HCT116 (cell line): Measurements from ENCODE around the gene CMTM6. TPM values are rescaled to one million over a fixed set of nuclear protein-coding genes. Genes with fewer than 3 reads are reported as not detected.

Experiments used
- ATAC-seq: fragments of 200-7000 bp; cut with Tn5 transposase; 2 replicates; pipeline ENCODE4 v1.9.1; 2020; ENCODE audit warnings: mild to moderate bottlenecking, moderate library complexity
- BruUV-seq: library from RNA; stranded (reverse); fragments of 400-500 nt; replicated peaks from 2 replicates; lab custom pipeline; 2021; lab: Mats Ljungman, UMichigan
- CTCF ChIA-PET: fragments of 300-600 bp; sonication (Branson Sonifier 250); formaldehyde crosslinking; loops from one replicate; lab custom pipeline; 2021; ENCODE audit warnings: antibody characterized with exemption; lab: Charles Lee
- POLR2A ChIA-PET: fragments of 300-600, 350-600 bp; sonication (Branson Sonifier 250); formaldehyde crosslinking; loops from one replicate; lab custom pipeline; 2021; ENCODE audit warnings: antibody characterized with exemption; lab: Charles Lee
- RAD21 ChIA-PET, 2 experiments: fragments of 300-600 bp; sonication (Branson Sonifier 250); formaldehyde crosslinking; loops; one replicate each; lab custom pipeline; 2023; ENCODE audit warnings: low total read pairs in 2 of 2; ENCODE audit not compliant: uncharacterized antibody in 2 of 2, unreplicated experiment in 2 of 2, low non-redundant PET in 1 of 2; lab: Charles Lee
- DNase-seq: peaks from one replicate; pipeline ENCODE4 v3.0.0-alpha.2; 2010; ENCODE audit warnings: low read depth, low spot score
- H2AFZ ChIP-seq: fragments of 200-600 bp; shearing (Covaris generic), sonication (generic); 2 replicates; pipeline ENCODE4 v1.6.1; 2017; ENCODE audit warnings: low read depth, mixed run types, mixed read lengths, antibody characterized with exemption, low read length; ENCODE audit not compliant: poor library complexity, severe bottlenecking
- H3K27ac ChIP-seq: 2 replicates; pipeline ENCODE4 v1.5.1; 2012; ENCODE audit warnings: low read depth, low read length
- H3K27me3 ChIP-seq: fragments of 200-600 bp; sonication (generic); 2 replicates; pipeline ENCODE4 v1.6.1; 2016; ENCODE audit warnings: mixed run types, low read length, mixed read lengths; ENCODE audit not compliant: insufficient read depth
- H3K36me3 ChIP-seq, 2 experiments: fragments of 200-500 bp in 1 of 2; fragments of 200-600 bp in 1 of 2; sonication (Bioruptor generic) in 1 of 2; sonication (generic) in 1 of 2; 2 replicates each; pipeline versions ENCODE4 v1.5.1 to v1.6.1; 2014 to 2016; ENCODE audit warnings: low read length in 2 of 2, inconsistent platforms in 1 of 2, mixed read lengths in 1 of 2, mixed run types in 1 of 2; ENCODE audit not compliant: insufficient read depth in 2 of 2, control insufficient read depth in 1 of 2
- H3K4me1 ChIP-seq, 2 experiments: fragments of 200-600 bp in 1 of 2; sonication (generic) in 1 of 2; 2 replicates each; pipeline versions ENCODE4 v1.5.1 to v1.6.1; 2012 to 2017; ENCODE audit warnings: low read length in 2 of 2, inconsistent platforms in 1 of 2, mild to moderate bottlenecking in 1 of 2, mixed read lengths in 1 of 2, mixed run types in 1 of 2, moderate library complexity in 1 of 2; ENCODE audit not compliant: insufficient read depth in 2 of 2, control insufficient read depth in 1 of 2
- H3K4me2 ChIP-seq: fragments of 200-600 bp; sonication (generic); 2 replicates; pipeline ENCODE4 v1.6.1; 2017; ENCODE audit warnings: mixed run types, low read length, mixed read lengths
- H3K4me3 ChIP-seq, 2 experiments: fragments of 200-600 bp in 1 of 2; sonication (generic) in 1 of 2; replicated peaks in 1 of 2; 2 replicates each; pipeline ENCODE4 v1.5.1; 2011 to 2016; ENCODE audit warnings: low read length in 2 of 2, control low read depth in 1 of 2, low read depth in 1 of 2, mild to moderate bottlenecking in 1 of 2, mixed read lengths in 1 of 2, mixed run types in 1 of 2
- H3K79me2 ChIP-seq: fragments of 200-600 bp; sonication (generic); 2 replicates; pipeline ENCODE4 v1.6.1; 2017; ENCODE audit warnings: mild to moderate bottlenecking, mixed run types, low read length, moderate library complexity, mixed read lengths; ENCODE audit not compliant: insufficient read depth
- H3K9ac ChIP-seq: fragments of 200-600 bp; sonication (generic); 2 replicates; pipeline ENCODE4 v1.6.1; 2016; ENCODE audit warnings: low read length, mixed read lengths
- H3K9me2 ChIP-seq: fragments of 200-600 bp; sonication (generic), shearing (Covaris generic); 2 replicates; pipeline ENCODE4 v1.6.1; 2017; ENCODE audit warnings: mixed run types, mild to moderate bottlenecking, moderate library complexity; ENCODE audit not compliant: insufficient read depth
- H3K9me3 ChIP-seq, 2 experiments: fragments of 200-500 bp in 1 of 2; fragments of 200-600 bp in 1 of 2; sonication (Bioruptor generic) in 1 of 2; sonication (generic) in 1 of 2; 2 replicates each; pipeline ENCODE4 v1.6.1; 2014 to 2017; ENCODE audit warnings: low read length in 2 of 2, mixed read lengths in 2 of 2, inconsistent platforms in 1 of 2, low read depth in 1 of 2, mild to moderate bottlenecking in 1 of 2, mixed run types in 1 of 2, moderate library complexity in 1 of 2; ENCODE audit not compliant: control insufficient read depth in 1 of 2, insufficient read depth in 1 of 2
- H4K20me1 ChIP-seq: fragments of 200-600 bp; sonication (generic), shearing (Covaris generic); 2 replicates; pipeline ENCODE4 v1.6.1; 2017; ENCODE audit warnings: mixed run types, mild to moderate bottlenecking, moderate library complexity; ENCODE audit not compliant: insufficient read depth
- CBX3 ChIP-seq: IDR thresholded peaks from 2 replicates; pipeline ENCODE4 v1.6.1; 2012; ENCODE audit warnings: low read depth
- CEBPB ChIP-seq: IDR thresholded peaks from 2 replicates; pipeline ENCODE4 v1.6.1; 2012; ENCODE audit warnings: low read depth
- ELF1 ChIP-seq: IDR thresholded peaks from 2 replicates; pipeline ENCODE4 v1.6.1; 2012; ENCODE audit warnings: low read depth, borderline replicate concordance
- EZH2phosphoT487 ChIP-seq: fragments of 200-600 bp; IDR thresholded peaks from 2 replicates; pipeline ENCODE4 v1.6.1; 2018; ENCODE audit warnings: antibody characterized with exemption, borderline replicate concordance
- FOSL1 ChIP-seq: IDR thresholded peaks from 2 replicates; pipeline ENCODE4 v1.6.1; 2012; ENCODE audit warnings: low read depth
- POLR2AphosphoS5 ChIP-seq: IDR thresholded peaks from 2 replicates; pipeline ENCODE4 v1.6.1; 2011; ENCODE audit warnings: mild to moderate bottlenecking, low read depth, low read length, moderate library complexity
- RAD21 ChIP-seq: IDR thresholded peaks from 2 replicates; pipeline ENCODE4 v1.6.1; 2012; ENCODE audit warnings: low read depth, mild to moderate bottlenecking
- SP1 ChIP-seq: IDR thresholded peaks from 2 replicates; pipeline ENCODE4 v1.6.1; 2012; ENCODE audit warnings: low read depth
- ZFX ChIP-seq: fragments of 450-650 bp; IDR thresholded peaks from 2 replicates; pipeline ENCODE4 v1.6.1; 2017
- intact Hi-C: fragments of 100-400 bp; cut with micrococcal nuclease; formaldehyde crosslinking; loops from 2 replicates; pipeline ENCODE4 v1.10.0; 2022
- total RNA-seq: library from RNA; stranded (reverse); gene quantifications from one replicate; pipeline ENCODE4 v1.2.1, GENCODE V29; 2021; ENCODE audit not compliant: unreplicated experiment
- TF ChIP-seq, protein P1 (sequence below): IDR thresholded peaks from 2 replicates; pipeline ENCODE4 v1.6.1; 2012; ENCODE audit warnings: low read depth
- TF ChIP-seq, protein P2 (sequence below): IDR thresholded peaks from 2 replicates; pipeline ENCODE4 v1.6.1; 2012
- TF ChIP-seq, protein P3 (sequence below), 3 experiments: fragments of 200-600 bp in 1 of 3; sonication (generic) in 1 of 3; IDR thresholded peaks in 2 of 3; conservative IDR thresholded peaks in 1 of 3; 2 replicates each; pipeline ENCODE4 v1.5.1; 2012 to 2017; ENCODE audit warnings: low read depth in 2 of 3, low read length in 2 of 3, antibody characterized with exemption in 1 of 3, borderline replicate concordance in 1 of 3, control low read depth in 1 of 3, mild to moderate bottlenecking in 1 of 3, mixed read lengths in 1 of 3, mixed run types in 1 of 3, moderate library complexity in 1 of 3; ENCODE audit not compliant: insufficient read depth in 1 of 3
- TF ChIP-seq, protein P4 (sequence below): IDR thresholded peaks from 2 replicates; pipeline ENCODE4 v1.6.1; 2011; ENCODE audit warnings: mild to moderate bottlenecking, low read length, moderate library complexity; ENCODE audit not compliant: insufficient replicate concordance; ENCODE audit errors: extremely low read depth

Gene CMTM6
- total RNA-seq, 1 experiment from 2014 or later = 41.1 TPM

DNA sequence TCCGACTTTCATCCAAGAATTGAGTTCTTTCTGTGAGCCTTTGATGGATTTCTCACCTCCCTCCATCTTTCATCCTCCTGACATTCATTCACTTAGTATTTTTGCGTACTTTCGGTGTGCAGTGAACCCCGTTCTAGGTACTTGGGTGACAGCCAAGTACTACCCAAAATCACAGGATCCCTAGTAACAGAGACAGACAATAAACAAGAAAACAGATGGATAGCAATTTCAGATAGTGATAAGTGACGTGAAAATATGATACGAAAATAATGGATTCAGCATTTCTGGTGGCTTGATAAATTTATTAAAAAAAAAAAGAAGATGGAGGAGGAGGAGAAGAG, 264 bp upstream of the CMTM6 start (continued):
- TF ChIP-seq, protein P1, sequence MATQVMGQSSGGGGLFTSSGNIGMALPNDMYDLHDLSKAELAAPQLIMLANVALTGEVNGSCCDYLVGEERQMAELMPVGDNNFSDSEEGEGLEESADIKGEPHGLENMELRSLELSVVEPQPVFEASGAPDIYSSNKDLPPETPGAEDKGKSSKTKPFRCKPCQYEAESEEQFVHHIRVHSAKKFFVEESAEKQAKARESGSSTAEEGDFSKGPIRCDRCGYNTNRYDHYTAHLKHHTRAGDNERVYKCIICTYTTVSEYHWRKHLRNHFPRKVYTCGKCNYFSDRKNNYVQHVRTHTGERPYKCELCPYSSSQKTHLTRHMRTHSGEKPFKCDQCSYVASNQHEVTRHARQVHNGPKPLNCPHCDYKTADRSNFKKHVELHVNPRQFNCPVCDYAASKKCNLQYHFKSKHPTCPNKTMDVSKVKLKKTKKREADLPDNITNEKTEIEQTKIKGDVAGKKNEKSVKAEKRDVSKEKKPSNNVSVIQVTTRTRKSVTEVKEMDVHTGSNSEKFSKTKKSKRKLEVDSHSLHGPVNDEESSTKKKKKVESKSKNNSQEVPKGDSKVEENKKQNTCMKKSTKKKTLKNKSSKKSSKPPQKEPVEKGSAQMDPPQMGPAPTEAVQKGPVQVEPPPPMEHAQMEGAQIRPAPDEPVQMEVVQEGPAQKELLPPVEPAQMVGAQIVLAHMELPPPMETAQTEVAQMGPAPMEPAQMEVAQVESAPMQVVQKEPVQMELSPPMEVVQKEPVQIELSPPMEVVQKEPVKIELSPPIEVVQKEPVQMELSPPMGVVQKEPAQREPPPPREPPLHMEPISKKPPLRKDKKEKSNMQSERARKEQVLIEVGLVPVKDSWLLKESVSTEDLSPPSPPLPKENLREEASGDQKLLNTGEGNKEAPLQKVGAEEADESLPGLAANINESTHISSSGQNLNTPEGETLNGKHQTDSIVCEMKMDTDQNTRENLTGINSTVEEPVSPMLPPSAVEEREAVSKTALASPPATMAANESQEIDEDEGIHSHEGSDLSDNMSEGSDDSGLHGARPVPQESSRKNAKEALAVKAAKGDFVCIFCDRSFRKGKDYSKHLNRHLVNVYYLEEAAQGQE = no peak
- no peak for TF ChIP-seq CBX3
- TF ChIP-seq POLR2AphosphoS5 = no peak
- TF ChIP-seq CEBPB = no peak
- no peak for TF ChIP-seq RAD21
- no peak for TF ChIP-seq SP1
- no peak for TF ChIP-seq ZFX
- TF ChIP-seq, all 23 proteins: peak for 0

DNA sequence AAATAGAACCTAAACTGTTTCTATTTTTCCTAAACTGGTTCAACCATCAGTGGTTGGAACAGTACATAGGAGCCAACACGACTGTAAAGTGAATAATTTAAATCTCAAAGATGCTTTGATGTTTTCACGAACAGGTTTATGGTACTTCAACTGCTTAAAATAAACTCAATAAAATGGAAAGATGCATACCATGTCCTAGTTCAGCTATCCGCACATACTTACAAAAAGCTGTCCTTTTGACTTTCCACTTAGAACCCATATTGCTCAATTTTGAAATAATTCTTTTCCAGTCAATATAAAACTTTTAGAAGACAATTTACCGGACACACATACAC, 902 bp downstream of the CMTM6 start:
- Histone ChIP-seq H3K36me3 (no peaks in the 10 kb centered on the region), H3K27me3 (no peaks in the 10 kb centered on the region), H3K9ac (peak overlapping the region; percentile 78), H3K9me3 (no peaks in the 10 kb centered on the region), H3K27ac (peak overlapping the region; percentile 75; the same call in 1 of the 2 replicates), H3K9me2 (no peaks in the 10 kb centered on the region), H3K4me1 (peaks cover 4 to 15% of the 10 kb centered on the region in 2 experiments; a peak in 3 of 4 replicates), H3K4me2 (peak overlapping the region; percentile 91), H3K79me2 (peaks cover 26% of the 10 kb centered on the region), H4K20me1 (peaks cover 3% of the 10 kb centered on the region; the same call in 1 of the 2 replicates), H2AFZ (no peak overlapping the region), H3K4me3 (peak overlapping the region; percentile 89 to 90)
- ChIA-PET CTCF (no interaction called here), POLR2A (no interaction called here), RAD21 (no interaction called here)
- ATAC-seq (no peak), DNase-seq (no peak)
- no TSS peak for BruUV-seq
- intact Hi-C loops = no loop called here
- no peak for TF ChIP-seq EZH2phosphoT487
- TF ChIP-seq FOSL1 = no peak
- TF ChIP-seq, protein P2, sequence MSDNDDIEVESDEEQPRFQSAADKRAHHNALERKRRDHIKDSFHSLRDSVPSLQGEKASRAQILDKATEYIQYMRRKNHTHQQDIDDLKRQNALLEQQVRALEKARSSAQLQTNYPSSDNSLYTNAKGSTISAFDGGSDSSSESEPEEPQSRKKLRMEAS = no peak
- no peak for TF ChIP-seq POLR2AphosphoS5
- no peak for TF ChIP-seq CEBPB
- no peak for TF ChIP-seq ELF1
- TF ChIP-seq, protein P3, sequence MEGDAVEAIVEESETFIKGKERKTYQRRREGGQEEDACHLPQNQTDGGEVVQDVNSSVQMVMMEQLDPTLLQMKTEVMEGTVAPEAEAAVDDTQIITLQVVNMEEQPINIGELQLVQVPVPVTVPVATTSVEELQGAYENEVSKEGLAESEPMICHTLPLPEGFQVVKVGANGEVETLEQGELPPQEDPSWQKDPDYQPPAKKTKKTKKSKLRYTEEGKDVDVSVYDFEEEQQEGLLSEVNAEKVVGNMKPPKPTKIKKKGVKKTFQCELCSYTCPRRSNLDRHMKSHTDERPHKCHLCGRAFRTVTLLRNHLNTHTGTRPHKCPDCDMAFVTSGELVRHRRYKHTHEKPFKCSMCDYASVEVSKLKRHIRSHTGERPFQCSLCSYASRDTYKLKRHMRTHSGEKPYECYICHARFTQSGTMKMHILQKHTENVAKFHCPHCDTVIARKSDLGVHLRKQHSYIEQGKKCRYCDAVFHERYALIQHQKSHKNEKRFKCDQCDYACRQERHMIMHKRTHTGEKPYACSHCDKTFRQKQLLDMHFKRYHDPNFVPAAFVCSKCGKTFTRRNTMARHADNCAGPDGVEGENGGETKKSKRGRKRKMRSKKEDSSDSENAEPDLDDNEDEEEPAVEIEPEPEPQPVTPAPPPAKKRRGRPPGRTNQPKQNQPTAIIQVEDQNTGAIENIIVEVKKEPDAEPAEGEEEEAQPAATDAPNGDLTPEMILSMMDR (IDR thresholded peaks at IDR 0.05 in 2 of 3, conservative IDR thresholded peaks at IDR 0.05 in 1 of 3; ENCODE audit: borderline replicate concordance in 1 of 3, insufficient read depth in 1 of 3, low read depth in 2 of 3, low read length in 2 of 3) = no peak
- no peak for TF ChIP-seq SP1
- TF ChIP-seq, protein P4, sequence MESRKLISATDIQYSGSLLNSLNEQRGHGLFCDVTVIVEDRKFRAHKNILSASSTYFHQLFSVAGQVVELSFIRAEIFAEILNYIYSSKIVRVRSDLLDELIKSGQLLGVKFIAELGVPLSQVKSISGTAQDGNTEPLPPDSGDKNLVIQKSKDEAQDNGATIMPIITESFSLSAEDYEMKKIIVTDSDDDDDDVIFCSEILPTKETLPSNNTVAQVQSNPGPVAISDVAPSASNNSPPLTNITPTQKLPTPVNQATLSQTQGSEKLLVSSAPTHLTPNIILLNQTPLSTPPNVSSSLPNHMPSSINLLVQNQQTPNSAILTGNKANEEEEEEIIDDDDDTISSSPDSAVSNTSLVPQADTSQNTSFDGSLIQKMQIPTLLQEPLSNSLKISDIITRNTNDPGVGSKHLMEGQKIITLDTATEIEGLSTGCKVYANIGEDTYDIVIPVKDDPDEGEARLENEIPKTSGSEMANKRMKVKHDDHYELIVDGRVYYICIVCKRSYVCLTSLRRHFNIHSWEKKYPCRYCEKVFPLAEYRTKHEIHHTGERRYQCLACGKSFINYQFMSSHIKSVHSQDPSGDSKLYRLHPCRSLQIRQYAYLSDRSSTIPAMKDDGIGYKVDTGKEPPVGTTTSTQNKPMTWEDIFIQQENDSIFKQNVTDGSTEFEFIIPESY = no peak
- TF ChIP-seq, protein P1 = no peak
